ENCODE results near the gene MAP4K1.

The MAP4K1 gene

GRCh38 chr19:38650911-38651584, 33.3 kb upstream of the MAP4K1 start:
- no peaks in the 10 kb centered on the region for H3K27me3 ChIP-seq (ENCODE audit: control insufficient read depth in 5 of 5, insufficient read depth in 4 of 5, low read length in 5 of 5)
- no peaks in the 10 kb centered on the region for H3K36me3 ChIP-seq (ENCODE audit: control insufficient read depth in 5 of 5, insufficient read depth in 5 of 5, low read length in 5 of 5)
- H3K27ac ChIP-seq (ENCODE audit: low read depth, low read length), result peak overlapping the region; percentile 99
- H3K9me3 ChIP-seq (ENCODE audit: control insufficient read depth in 5 of 5, low read length in 5 of 5), result no peaks in the 10 kb centered on the region
- peak overlapping the region in 4 of 5 donors; percentile 10 to 97 (median 88) for H3K9ac ChIP-seq (ENCODE audit: low read length in 5 of 5)
- H3K4me1 ChIP-seq (ENCODE audit: control insufficient read depth in 5 of 5, insufficient read depth in 5 of 5, low read length in 5 of 5), result peaks cover 16 to 85% (median 81%) of the 10 kb centered on the region in 5 donors
- peak overlapping the region; percentile 6 to 98 (median 80) for H3K4me3 ChIP-seq (ENCODE audit: low read depth in 1 of 5, low read length in 5 of 5)

- peaks cover 14 to 77% (median 74%) of the 10 kb centered on the region in 5 donors for H3K4me1 ChIP-seq (ENCODE audit: control insufficient read depth in 5 of 5, insufficient read depth in 5 of 5, low read length in 5 of 5)
- no peaks in the 10 kb centered on the region for H3K27me3 ChIP-seq (ENCODE audit: control insufficient read depth in 5 of 5, insufficient read depth in 4 of 5, low read length in 5 of 5)
Measured at GRCh38 chr19:38650172-38650775, 32.5 kb upstream of the MAP4K1 start.

GRCh38 chr19:38649305-38650171, 31.8 kb upstream of the MAP4K1 start:
- peak overlapping the region; percentile 99 for H3K27ac ChIP-seq (ENCODE audit: low read depth, low read length)
- peaks cover 14 to 70% (median 66%) of the 10 kb centered on the region in 5 donors for H3K4me1 ChIP-seq (ENCODE audit: control insufficient read depth in 5 of 5, insufficient read depth in 5 of 5, low read length in 5 of 5)
- H3K4me3 ChIP-seq (ENCODE audit: low read depth in 1 of 5, low read length in 5 of 5), result peak overlapping the region; percentile 80 to 98 (median 93)
- peak overlapping the region; percentile 75 to 98 (median 96) for H3K9ac ChIP-seq (ENCODE audit: low read length in 5 of 5)
- no peaks in the 10 kb centered on the region for H3K27me3 ChIP-seq (ENCODE audit: control insufficient read depth in 5 of 5, insufficient read depth in 4 of 5, low read length in 5 of 5)
- no peaks in the 10 kb centered on the region for H3K9me3 ChIP-seq (ENCODE audit: control insufficient read depth in 5 of 5, low read length in 5 of 5)
- H3K36me3 ChIP-seq (ENCODE audit: control insufficient read depth in 5 of 5, insufficient read depth in 5 of 5, low read length in 5 of 5), result no peaks in the 10 kb centered on the region

More at GRCh38 chr19:38650172-38650775, 32.5 kb upstream of the MAP4K1 start:
- peak overlapping the region; percentile 99 for H3K27ac ChIP-seq (ENCODE audit: low read depth, low read length)
- no peaks in the 10 kb centered on the region for H3K9me3 ChIP-seq (ENCODE audit: control insufficient read depth in 5 of 5, low read length in 5 of 5)
- H3K36me3 ChIP-seq (ENCODE audit: control insufficient read depth in 5 of 5, insufficient read depth in 5 of 5, low read length in 5 of 5), result no peaks in the 10 kb centered on the region
- peak overlapping the region; percentile 75 to 98 (median 96) for H3K9ac ChIP-seq (ENCODE audit: low read length in 5 of 5)
- peak overlapping the region; percentile 80 to 98 (median 93) for H3K4me3 ChIP-seq (ENCODE audit: low read depth in 1 of 5, low read length in 5 of 5)

GRCh38 chr19:38648769-38649304, 31.1 kb upstream of the MAP4K1 start:
- Histone ChIP-seq H3K36me3 (ENCODE audit: control insufficient read depth in 5 of 5, insufficient read depth in 5 of 5, low read length in 5 of 5) (no peaks in the 10 kb centered on the region), H3K4me3 (ENCODE audit: low read depth in 1 of 5, low read length in 5 of 5) (peak overlapping the region; percentile 80 to 98 (median 93)), H3K9me3 (ENCODE audit: control insufficient read depth in 5 of 5, low read length in 5 of 5) (no peaks in the 10 kb centered on the region), H3K4me1 (ENCODE audit: control insufficient read depth in 5 of 5, insufficient read depth in 5 of 5, low read length in 5 of 5) (peaks cover 14 to 63% (median 59%) of the 10 kb centered on the region in 5 donors), H3K27me3 (ENCODE audit: control insufficient read depth in 5 of 5, insufficient read depth in 4 of 5, low read length in 5 of 5) (no peaks in the 10 kb centered on the region), H3K27ac (ENCODE audit: low read depth, low read length) (peak overlapping the region; percentile 99), H3K9ac (ENCODE audit: low read length in 5 of 5) (peak overlapping the region; percentile 75 to 98 (median 96))

- Histone ChIP-seq H3K36me3 (ENCODE audit: control insufficient read depth in 5 of 5, insufficient read depth in 5 of 5, low read length in 5 of 5) (no peaks in the 10 kb centered on the region), H3K9ac (ENCODE audit: low read length in 5 of 5) (peak overlapping the region; percentile 75 to 98 (median 96)), H3K9me3 (ENCODE audit: control insufficient read depth in 5 of 5, low read length in 5 of 5) (no peaks in the 10 kb centered on the region), H3K4me3 (ENCODE audit: low read depth in 1 of 5, low read length in 5 of 5) (peak overlapping the region; percentile 80 to 98 (median 93)), H3K27ac (ENCODE audit: low read depth, low read length) (peak overlapping the region; percentile 99), H3K4me1 (ENCODE audit: control insufficient read depth in 5 of 5, insufficient read depth in 5 of 5, low read length in 5 of 5) (peaks cover 12 to 56% (median 53%) of the 10 kb centered on the region in 5 donors), H3K27me3 (ENCODE audit: control insufficient read depth in 5 of 5, insufficient read depth in 4 of 5, low read length in 5 of 5) (no peaks in the 10 kb centered on the region)
Measured at GRCh38 chr19:38647966-38648768, 30.4 kb upstream of the MAP4K1 start.

- Histone ChIP-seq H3K9me3 (ENCODE audit: control insufficient read depth in 5 of 5, low read length in 5 of 5) (no peaks in the 10 kb centered on the region), H3K4me1 (ENCODE audit: control insufficient read depth in 5 of 5, insufficient read depth in 5 of 5, low read length in 5 of 5) (peaks cover 10 to 49% (median 46%) of the 10 kb centered on the region in 5 donors)
Measured at GRCh38 chr19:38647368-38647965, 29.7 kb upstream of the MAP4K1 start, which contains the start of gene ACTN4. Gene ACTN4, plus strand, starts transcription at chr19:38647649. Its CDS starts 97 bp downstream, at chr19:38647746.

GRCh38 chr19:38644719-38645118, 27.0 kb upstream of the MAP4K1 start:
- H3K9me3 ChIP-seq (ENCODE audit: control insufficient read depth in 5 of 5, low read length in 5 of 5), result no peaks in the 10 kb centered on the region
- H3K27me3 ChIP-seq (ENCODE audit: control insufficient read depth in 5 of 5, insufficient read depth in 4 of 5, low read length in 5 of 5), result no peaks in the 10 kb centered on the region
- H3K9ac ChIP-seq (ENCODE audit: low read length in 5 of 5), result no peak overlapping the region
- H3K27ac ChIP-seq (ENCODE audit: low read depth, low read length), result no peak overlapping the region
- peaks cover 0 to 37% (median 19%) of the 10 kb centered on the region in 5 donors for H3K4me1 ChIP-seq (ENCODE audit: control insufficient read depth in 5 of 5, insufficient read depth in 5 of 5, low read length in 5 of 5)
- no peak overlapping the region for H3K4me3 ChIP-seq (ENCODE audit: low read depth in 1 of 5, low read length in 5 of 5)
- H3K36me3 ChIP-seq (ENCODE audit: control insufficient read depth in 5 of 5, insufficient read depth in 5 of 5, low read length in 5 of 5), result no peaks in the 10 kb centered on the region

More at GRCh38 chr19:38647368-38647965, 29.7 kb upstream of the MAP4K1 start, which contains the start of gene ACTN4:
- Histone ChIP-seq H3K27me3 (ENCODE audit: control insufficient read depth in 5 of 5, insufficient read depth in 4 of 5, low read length in 5 of 5) (no peaks in the 10 kb centered on the region), H3K27ac (ENCODE audit: low read depth, low read length) (peak within 1 kb of the TSS; percentile 99), H3K4me3 (ENCODE audit: low read depth in 1 of 5, low read length in 5 of 5) (peak within 1 kb of the TSS; percentile 80 to 98 (median 93)), H3K9ac (ENCODE audit: low read length in 5 of 5) (peak within 1 kb of the TSS; percentile 75 to 98 (median 96)), H3K36me3 (ENCODE audit: control insufficient read depth in 5 of 5, insufficient read depth in 5 of 5, low read length in 5 of 5) (no peaks in the 10 kb centered on the region)

- Histone ChIP-seq H3K27me3 (ENCODE audit: control insufficient read depth in 5 of 5, insufficient read depth in 4 of 5, low read length in 5 of 5) (no peaks in the 10 kb centered on the region), H3K27ac (ENCODE audit: low read depth, low read length) (no peak overlapping the region), H3K36me3 (ENCODE audit: control insufficient read depth in 5 of 5, insufficient read depth in 5 of 5, low read length in 5 of 5) (peaks cover 0 to 7% (median 0%) of the 10 kb centered on the region in 5 donors), H3K9ac (ENCODE audit: low read length in 5 of 5) (no peak overlapping the region), H3K4me3 (ENCODE audit: low read depth in 1 of 5, low read length in 5 of 5) (no peak overlapping the region), H3K4me1 (ENCODE audit: control insufficient read depth in 5 of 5, insufficient read depth in 5 of 5, low read length in 5 of 5) (peaks cover 0 to 23% (median 4%) of the 10 kb centered on the region in 5 donors), H3K9me3 (ENCODE audit: control insufficient read depth in 5 of 5, low read length in 5 of 5) (no peaks in the 10 kb centered on the region)
Measured at GRCh38 chr19:38642176-38642575, 24.4 kb upstream of the MAP4K1 start.
